Amygdala (tissue), 56 donors: ENCODE results near the gene BCL2L14.

ENCODE experiments used
- DNase-seq, 56 donors: peaks; one replicate each; lab custom pipeline; 2025; lab: John Stamatoyannopoulos, UW

The BCL2L14 gene

DNA sequence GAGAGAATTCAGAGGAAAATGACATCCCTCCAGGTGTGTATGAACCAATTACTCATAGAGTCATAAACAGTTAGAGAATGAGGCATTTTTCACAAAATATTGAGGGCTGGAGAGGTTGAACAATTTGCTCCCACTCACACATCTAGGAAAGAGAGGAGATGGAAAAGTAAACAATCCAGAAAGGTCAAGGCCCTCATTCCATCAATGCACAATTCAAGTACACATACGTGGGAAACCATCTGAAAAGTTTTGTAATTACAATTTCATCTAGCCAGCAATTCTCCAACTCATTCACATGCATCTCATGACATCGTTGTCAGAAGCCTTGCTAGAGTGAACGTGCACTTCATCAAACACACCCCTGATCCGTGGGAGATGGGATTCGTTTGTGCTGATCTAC is 15.7 kb upstream of the BCL2L14 start:
- no peak for DNase-seq

DNA sequence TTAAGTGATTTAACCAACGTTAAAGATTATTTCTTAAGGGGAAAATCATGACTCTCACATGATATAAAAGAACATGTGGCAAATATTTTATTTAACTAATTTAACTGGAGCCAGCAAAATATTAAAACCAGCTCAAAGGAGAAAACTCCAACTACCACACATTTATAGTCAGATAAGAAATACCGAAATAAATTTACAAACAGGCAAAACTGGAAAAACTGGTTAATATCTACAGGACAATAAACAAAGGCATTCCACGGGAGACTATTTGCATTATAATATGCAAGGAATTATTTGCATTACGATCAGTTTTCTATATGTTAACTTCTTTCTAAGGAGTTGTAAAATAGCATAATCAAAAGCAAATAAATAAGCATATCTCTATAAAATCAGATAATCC is 13.8 kb upstream of the BCL2L14 start:
- DNase-seq, result no peak

DNA sequence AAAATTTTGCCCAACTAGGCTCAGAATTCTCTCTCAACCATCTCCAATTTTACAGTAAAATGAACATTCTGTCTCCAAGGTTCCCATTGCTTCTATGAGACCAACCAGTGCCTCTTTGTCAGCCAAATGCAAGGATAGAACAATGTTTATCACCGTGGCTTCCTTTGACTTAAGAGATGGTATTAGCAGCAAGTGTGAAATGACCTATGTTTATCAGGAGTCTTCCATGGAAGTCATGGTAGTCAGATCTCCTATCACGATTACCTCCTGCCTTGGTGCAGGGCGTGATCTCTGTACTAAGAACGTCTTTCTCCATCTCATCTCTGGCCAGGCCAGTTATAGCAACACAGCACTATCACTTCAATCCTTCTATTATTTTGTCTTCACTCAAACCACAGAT is 6.1 kb upstream of the BCL2L14 start:
- DNase-seq, result no peak

DNA sequence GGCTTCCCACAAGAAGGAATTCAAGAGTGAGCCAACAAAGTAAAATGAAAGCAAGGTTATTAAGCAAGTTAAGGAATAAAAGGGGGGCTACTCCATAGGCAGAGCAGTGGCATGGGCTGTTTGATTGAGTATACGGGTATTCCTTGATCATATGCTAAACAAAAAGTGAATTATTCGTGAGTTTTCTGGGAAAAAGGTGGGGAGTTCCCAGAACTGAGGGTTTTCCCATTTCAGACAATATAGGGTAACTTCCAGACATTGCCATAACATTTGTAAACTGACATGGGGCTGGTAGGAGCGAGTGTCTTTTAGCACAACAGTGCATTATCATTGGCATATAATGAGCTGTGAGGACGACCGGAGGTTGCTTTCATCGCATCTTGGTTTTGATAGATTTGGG is 2.0 kb upstream of the BCL2L14 start:
- DNase-seq, result no peak

DNA sequence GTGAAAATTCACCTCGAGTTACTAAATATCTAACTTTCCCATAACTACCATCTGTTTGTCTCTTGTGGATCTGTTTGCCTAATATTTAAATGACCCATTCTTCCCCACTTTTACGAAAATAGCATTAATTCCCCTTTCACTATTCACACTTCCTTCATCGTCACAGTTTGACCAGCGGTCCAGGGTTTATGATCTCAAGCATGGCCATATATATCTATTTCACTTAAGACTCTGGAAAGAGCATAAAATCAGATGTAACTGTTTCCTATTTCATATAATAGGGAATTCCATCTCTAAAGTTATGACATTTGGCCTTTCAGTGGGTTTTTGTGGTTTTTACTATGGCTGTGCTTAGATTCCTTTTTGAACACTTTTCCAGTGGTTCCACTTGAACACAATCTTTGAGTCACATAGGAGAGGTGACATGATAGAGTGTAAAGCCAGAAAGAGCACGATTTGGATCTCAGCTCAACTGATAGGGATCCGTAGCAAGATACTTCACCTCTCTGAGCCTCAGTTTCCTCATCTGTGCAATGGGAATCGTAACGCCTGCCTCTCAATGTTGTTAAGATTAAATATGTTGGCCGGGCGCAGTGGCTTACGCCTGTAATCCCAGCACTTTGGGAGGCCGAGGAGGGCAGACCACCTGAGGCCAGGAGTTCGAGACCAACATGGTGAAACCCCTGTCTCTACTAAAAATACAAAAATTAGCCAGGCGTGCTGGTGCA is 754 bp upstream of the BCL2L14 start:
- DNase-seq, result no peak

DNA sequence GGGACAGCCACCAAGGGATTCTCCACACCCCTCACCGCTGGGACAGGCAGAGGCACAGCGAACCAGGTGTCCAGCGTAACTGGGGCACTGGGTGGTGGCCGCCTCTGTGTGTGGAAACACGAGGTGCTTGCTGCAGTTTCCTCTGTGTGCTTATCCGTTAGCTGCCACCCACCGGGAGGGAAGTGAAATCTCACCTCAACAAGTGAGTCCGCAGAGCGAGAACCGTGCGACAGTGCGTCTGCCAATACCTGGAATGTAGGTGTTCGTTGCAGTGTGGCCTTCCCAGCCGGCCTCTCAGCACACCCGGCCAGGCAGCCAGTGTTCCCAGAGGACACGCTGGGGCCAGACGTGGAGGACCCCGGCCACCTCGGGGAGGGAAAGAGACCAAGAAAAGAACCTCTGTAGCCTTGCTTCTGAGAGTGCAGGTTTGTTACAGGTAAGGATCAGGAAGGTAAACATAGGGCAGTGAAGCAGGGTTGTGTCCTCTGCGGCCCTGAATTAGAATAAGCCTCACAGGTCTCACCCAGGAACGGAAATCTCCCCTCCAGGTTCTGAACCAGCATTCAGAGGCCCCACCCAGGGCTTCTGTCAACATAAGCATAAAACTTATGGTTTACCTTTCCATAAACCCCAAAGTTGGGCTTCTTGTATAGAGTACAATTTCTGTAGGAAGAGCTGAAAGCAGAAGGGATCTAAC is 1.5 kb downstream of the BCL2L14 start:
- no peak for DNase-seq

DNA sequence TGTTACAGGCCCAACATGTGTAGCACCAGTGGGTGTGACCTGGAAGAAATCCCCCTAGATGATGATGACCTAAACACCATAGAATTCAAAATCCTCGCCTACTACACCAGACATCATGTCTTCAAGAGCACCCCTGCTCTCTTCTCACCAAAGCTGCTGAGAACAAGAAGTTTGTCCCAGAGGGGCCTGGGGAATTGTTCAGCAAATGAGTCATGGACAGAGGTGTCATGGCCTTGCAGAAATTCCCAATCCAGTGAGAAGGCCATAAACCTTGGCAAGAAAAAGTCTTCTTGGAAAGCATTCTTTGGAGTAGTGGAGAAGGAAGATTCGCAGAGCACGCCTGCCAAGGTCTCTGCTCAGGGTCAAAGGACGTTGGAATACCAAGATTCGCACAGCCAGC is 8.6 kb downstream of the BCL2L14 start:
- no peak for DNase-seq

DNA sequence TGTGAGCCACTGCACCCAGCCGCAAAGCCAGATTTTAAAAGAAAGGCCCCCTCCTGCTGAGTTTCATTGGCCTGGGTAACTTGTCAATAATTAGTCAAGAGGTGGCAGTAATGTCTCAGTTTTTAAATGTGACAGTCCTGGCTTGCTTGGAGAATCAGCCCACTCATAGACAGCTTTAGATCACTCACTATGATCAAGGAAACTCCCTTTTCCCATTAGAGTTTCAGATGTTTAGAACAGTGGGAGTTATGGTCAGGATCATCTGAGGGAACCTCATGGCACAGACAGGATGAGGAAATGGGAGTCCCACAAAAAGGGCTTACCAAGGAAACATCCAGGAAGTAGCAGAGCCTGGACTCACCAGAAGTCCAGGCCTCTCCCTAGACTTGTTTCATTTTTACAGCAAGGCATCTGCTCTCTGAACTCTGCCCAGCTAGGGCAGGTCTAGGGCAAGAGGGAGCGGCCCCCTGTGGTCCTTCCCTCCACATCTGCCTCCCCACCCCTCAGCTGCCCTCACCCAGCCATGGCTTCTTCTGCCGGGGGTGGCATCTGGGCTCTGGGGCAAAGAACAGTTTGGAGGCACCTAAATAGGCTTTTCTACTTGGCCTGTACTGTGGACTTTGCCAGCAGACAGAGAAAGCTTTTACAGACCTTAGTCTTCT is 11.2 kb downstream of the BCL2L14 start:
- peak in 7 of 56 donors; percentile 7 to 28 (median 13) for DNase-seq

DNA sequence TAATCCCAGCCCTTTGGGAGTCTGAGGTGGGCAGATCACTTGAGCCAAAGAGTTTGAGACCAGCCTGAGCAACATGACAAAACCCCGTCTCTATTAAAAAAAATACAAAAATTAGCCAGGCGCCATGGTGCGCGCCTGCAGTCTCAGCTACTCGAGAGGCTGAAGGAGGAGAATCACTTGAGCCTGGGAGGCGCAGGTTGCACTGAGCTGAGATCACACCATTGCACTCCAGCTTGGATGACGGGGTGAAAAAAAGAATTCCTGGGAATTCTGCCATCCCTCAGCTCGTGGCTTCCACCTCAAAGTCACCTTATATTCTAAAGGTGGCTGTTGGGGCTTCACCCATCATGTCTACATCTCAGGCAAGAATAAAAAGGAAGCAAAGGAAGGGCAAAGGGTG is 12.9 kb downstream of the BCL2L14 start:
- DNase-seq, result no peak

DNA sequence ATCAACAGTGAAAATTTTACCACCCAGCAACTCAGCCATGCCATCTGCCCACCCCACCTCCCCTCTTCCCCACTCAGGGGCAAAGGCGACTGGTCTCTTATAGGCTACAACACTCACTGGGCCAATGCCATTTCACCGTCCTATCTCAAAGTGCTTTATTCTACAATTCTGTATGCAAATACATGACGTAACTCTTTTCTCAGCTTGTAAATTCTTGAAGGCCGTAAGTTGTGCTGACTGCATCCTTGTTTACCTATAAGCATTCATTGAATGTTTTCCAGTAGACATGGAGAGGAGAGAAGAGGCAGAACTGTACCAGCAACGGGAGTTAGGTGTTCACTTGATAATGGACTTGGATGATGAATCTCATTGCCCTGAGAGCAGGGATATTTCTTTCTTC is 15.6 kb downstream of the BCL2L14 start:
- DNase-seq, result no peak

DNA sequence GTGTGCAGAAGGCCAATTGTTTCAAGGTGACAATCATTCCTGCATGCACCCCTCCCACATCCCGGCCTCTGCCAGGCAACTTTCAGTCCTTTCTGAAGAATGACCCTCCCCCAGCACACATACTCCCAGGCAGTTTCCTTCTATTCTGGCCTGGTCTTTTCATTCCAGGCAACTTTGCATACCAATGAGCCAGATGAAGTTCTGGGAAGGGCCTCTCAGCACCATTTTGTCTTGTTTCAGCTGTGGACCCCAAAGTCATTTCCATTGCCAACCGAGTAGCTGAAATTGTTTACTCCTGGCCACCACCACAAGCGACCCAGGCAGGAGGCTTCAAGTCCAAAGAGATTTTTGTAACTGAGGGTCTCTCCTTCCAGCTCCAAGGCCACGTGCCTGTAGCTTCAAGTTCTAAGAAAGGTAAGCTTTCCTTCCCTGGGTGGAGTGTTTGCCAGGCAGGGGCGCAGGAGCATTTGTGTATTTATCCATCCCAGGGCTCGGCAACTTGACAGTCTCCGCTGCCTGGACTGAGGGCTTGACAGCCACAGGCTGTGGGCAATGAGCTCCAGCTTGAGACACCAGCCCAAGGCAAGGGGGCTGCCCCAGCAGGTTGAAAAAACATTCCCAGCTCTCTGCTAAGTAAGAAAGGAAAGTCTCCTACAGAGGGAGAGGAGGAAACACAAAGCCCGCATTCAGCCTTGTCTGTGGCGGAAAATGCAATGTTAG is 16.4 kb downstream of the BCL2L14 start:
- no peak for DNase-seq

DNA sequence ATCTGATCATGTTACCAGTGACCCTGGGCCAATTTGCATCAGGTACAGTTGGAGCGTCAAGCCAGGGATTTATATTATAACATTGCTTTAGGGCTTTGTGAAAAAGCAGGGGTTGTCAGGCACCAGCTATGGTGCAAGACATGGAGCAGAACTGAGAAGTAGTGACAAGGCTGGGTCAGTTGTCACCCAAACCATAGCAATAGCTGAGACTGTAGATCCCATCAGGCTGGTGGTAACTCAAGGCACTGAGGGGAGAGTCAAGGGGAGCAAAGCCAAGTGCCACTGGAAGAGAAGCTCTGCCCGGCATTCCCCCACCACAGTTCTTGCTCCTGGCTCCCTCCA is 16.9 kb downstream of the BCL2L14 start:
- no peak for DNase-seq

DNA sequence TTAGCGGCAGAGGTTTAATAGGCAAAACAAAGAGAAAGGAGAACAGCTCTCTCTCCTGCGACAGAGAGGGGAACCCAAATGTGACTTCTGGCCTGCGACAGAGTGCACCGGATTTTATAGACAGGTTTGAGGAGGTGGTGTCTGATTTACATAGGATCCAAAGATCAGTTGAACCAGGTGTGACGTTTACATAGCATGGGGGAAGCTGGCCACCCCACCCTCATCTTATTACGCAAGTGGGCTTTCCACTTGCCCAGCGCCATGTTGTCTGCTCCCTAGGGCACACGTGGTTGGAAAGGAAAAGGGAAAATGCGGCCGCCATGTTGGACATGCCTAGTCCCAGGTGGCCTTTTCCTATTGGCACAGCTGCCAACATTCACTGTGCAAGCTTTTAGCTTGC is 17.4 kb downstream of the BCL2L14 start:
- no peak for DNase-seq

DNA sequence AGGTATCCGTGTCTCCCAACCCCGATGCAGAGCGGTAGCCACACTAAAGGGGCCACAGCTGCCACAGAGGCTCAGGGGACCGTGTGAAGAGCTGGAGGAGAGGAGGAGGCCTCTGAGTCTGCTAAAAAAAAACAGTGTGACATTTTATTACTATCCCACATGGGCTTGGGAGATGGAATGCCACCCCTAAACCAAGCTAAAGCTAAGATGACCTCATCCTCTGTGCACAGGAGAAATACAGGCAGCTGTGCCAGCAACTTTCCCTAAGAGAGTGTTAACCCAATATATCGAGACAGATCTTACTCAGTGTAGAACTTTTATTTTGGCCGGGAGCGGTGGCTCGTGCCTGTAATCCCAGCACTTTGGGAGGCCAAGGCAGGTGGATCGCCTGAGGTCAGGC is 18.0 kb downstream of the BCL2L14 start:
- DNase-seq, result no peak

DNA sequence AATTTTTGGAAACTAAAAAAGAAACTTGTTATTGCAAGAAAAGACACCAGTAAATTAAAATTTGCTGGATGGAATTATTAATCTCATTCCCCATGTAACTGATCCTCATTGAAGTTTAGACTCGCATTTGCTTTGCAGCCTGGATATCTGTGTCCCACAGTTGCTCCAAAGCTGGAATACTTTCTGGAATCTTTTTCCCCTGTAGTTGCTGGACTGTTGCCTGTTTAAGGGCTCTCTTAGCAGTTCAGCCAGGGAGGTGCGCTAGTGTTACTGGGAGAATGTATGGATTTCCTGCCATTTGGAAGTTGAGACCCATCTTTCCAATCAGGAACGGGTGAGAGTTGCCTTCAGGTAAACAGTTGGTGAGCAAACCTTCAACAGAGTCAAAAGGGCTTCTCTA is 20.3 kb downstream of the BCL2L14 start:
- no peak for DNase-seq

DNA sequence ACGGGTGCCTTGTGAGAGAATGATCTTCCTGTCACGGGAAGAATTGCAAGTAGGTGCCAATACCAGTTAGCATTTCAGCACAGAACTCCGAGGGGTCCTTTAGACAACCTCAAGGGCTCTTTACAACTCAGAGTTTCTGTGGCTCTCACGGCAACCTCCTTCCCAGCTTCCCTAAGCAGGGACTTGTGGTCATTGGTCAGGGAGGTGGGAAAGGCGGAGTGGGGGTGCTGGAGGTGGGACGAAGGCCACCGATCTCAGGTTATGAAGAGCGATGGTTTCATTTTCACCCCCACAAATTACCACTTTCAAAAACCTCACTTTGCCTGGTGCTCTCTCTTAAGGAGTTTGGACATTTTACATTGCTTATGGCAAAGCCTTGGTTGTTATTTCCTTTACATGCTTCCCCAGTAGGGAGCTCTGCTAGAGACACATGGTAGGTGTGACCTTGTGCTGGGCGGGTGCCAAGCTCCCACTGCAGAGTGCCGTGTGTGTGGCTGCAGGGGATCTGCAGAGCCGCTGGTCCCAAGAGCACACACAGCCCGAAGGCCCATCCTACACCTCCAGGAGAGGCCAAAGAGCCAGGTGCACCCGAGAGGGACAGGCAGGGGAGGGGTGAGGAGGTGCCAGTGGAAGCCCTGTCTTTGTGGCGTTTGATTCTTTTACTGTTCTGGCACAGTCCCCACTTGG is 21.4 kb downstream of the BCL2L14 start:
- peak in 1 of 56 donors; percentile 27 for DNase-seq

DNA sequence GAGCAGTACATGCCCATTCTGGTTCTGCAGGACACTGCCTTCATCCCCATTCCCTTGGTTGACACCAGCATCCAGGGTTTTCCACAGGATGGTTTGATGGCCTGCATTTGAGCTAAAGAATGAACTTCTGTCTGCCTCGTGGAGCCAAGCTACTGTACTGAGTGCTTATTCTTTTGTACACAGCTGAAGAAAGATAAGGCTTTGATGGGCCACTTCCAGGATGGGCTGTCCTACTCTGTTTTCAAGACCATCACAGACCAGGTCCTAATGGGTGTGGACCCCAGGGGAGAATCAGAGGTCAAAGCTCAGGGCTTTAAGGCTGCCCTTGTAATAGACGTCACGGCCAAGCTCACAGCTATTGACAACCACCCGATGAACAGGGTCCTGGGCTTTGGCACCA is 23.7 kb downstream of the BCL2L14 start:
- DNase-seq, result no peak

DNA sequence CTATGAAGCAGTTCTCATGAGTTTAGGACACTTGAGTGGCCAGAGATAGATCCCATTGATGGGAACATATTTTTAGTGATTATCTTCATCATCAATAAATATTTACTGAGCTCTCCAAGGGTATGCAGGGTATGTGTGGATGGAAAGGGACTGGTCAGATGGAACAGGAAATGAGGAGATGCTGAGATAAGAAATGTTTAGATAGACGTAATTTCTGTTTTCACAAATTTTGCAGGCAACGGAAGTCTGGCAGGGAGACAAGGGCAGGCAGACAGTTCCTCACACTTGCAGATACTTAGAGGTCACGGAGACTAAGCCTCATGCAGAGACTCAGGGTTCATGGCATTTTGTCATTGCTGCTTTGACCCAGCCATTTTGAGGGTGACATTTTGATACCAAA is 24.3 kb downstream of the BCL2L14 start:
- no peak for DNase-seq

DNA sequence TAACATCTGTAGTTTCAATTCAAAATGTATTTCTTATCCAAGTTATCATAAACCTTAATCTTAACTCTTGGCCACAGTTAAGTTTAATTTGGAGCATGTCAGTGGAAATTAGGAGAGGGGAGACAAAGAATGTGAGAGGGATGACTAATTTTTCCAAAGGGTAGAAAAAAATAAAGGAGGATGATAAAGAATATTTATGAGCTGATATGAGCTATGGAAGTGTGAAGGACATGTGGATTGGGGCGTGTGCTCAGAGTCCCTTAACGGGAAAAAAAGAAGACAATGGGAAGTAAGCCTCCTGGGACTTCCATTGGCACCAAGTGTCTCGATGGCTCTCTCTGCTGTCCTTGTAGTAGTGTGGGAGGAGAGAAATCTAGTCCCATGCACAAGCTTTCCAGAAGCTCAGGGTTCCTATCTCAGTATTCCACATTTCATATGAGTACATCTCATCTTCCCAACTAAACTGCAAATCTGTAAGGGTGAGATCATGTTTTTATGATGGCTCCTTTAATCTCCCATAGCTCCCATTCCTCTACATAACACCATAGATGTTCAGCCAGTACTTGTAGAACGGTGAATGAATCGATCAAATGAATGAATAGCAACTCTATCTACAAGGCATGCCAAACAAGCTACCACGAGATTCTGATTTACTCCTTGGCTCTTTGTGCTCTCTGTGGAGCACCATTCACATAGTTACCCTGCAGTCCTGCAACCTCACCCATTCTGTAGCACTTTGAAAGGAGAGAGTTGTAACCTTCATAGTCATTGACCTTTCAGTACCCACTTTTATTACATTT is 27.4 kb downstream of the BCL2L14 start:
- DNase-seq, result no peak

DNA sequence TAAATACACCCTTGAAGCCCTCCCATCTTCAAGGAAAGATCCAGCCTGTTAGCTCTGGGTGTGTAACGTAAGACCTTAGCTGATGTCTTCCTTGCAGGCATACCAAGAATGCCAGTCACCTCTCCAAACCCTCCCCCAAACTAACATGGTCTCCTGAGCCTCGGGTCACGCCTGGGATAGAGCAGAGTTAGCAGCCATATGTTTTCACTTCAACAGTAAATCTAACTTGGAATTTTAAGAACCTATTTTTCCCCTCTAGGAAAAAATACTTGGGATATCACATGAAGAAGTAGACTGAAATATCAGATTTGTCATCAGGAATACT is 27.9 kb downstream of the BCL2L14 start:
- DNase-seq, result no peak
